Left lung (tissue), 10 donors: ENCODE measurements around the gene RFXANK. TPM values are rescaled to one million over a fixed set of nuclear protein-coding genes. Genes with fewer than 3 reads are reported as not detected.

Experiments used
- ATAC-seq: fragments of 200-7000 bp; cut with Tn5 transposase; one replicate; pipeline ENCODE4 v1.9.1; 2020; ENCODE audit warnings: moderate library complexity
- DNase-seq, 4 donors: peaks; one replicate each; pipeline ENCODE4 v3.0.0-alpha.2; 2013 to 2020
- H3K27ac ChIP-seq, 2 donors: fragments of 200-600 bp; sonication (generic) in 1 of 2; one replicate each; pipeline versions ENCODE4 v1.5.0 to v1.8.0; 2020 to 2021
- H3K27me3 ChIP-seq, 2 donors: fragments of 200-600 bp; sonication (generic) in 1 of 2; one replicate each; pipeline versions ENCODE4 v1.5.0 to v1.8.0; 2020 to 2021
- H3K36me3 ChIP-seq, 2 donors: fragments of 200-600 bp; sonication (generic) in 1 of 2; one replicate each; pipeline versions ENCODE4 v1.5.0 to v1.8.0; 2020 to 2021
- H3K4me1 ChIP-seq, 2 donors: fragments of 200-600 bp; one replicate each; pipeline ENCODE4 v1.8.0; 2021
- H3K4me3 ChIP-seq, 2 donors: fragments of 200-600 bp; sonication (generic) in 1 of 2; one replicate each; pipeline versions ENCODE4 v1.5.0 to v1.8.0; 2020 to 2021; ENCODE audit warnings: mild to moderate bottlenecking in 1 of 2
- H3K9me3 ChIP-seq, 2 donors: fragments of 200-600 bp; sonication (generic) in 1 of 2; one replicate each; pipeline versions ENCODE4 v1.5.0 to v1.8.0; 2020 to 2021
- intact Hi-C, 2 donors: fragments of 100-400 bp; cut with DNase I; formaldehyde crosslinking; loops; one replicate each; pipeline versions ENCODE4 v1.11.2 to v1.14.2; 2022
- polyA plus RNA-seq, 6 donors: library from polyadenylated mRNA; unstranded; fragments of 120-200 nt; gene quantifications; one replicate each; pipeline ENCODE4 v1.2.1, GENCODE V29; 2013; ENCODE audit not compliant: insufficient read length in 6 of 6
- total RNA-seq, 2 donors: library from RNA; stranded (reverse); fragmentation: NEBNext Ultra II Directional; extraction: Animal tissue kit (Norgen Biotek cat#: 25700); gene quantifications; one replicate each; pipeline ENCODE4 v1.2.1, GENCODE V29; 2021
- TF ChIP-seq, protein P1 (sequence below), 2 donors: fragments of 200-600 bp; sonication (generic) in 1 of 2; IDR thresholded peaks; one replicate each; pipeline versions ENCODE4 v1.5.0 to v1.8.0; 2021; ENCODE audit warnings: antibody characterized with exemption in 2 of 2
- donor health status: DM: no; HTN: yes; CAD: no.
- donor health status: DM: no; HTN: no; CAD: no.

Gene RFXANK
- total and polyA plus RNA-seq, 8 donors: 61.6 to 82.8 (median 74.5) TPM

DNA sequence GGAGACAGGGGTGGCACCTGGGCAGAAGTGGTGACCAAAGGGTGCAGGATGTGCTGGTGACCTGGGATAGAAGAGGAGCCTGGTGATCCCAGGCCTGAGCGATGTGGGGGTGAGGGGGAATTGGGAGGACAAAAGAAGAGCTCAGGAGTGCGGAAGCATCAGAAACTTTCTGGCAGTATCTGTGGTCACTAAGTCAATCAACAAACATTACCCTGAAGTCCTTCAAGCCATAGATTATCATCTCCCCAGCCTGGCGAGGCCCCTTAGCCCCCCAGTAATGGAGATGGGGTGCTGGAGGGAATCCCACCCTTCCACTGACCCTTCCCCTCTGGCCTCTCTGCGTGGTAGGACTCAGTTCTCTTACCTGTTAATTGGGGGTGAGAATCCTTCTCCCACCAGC is 32.5 kb upstream of the RFXANK start:
- Histone ChIP-seq H3K4me3 (no peak overlapping the region), H3K4me1 (no peaks in the 10 kb centered on the region), H3K9me3 (no peaks in the 10 kb centered on the region), H3K27ac (no peak overlapping the region), H3K27me3 (no peaks in the 10 kb centered on the region), H3K36me3 (peaks cover 0 to 10% of the 10 kb centered on the region in 2 donors)
- ATAC-seq: no peak
- TF ChIP-seq, protein P1, sequence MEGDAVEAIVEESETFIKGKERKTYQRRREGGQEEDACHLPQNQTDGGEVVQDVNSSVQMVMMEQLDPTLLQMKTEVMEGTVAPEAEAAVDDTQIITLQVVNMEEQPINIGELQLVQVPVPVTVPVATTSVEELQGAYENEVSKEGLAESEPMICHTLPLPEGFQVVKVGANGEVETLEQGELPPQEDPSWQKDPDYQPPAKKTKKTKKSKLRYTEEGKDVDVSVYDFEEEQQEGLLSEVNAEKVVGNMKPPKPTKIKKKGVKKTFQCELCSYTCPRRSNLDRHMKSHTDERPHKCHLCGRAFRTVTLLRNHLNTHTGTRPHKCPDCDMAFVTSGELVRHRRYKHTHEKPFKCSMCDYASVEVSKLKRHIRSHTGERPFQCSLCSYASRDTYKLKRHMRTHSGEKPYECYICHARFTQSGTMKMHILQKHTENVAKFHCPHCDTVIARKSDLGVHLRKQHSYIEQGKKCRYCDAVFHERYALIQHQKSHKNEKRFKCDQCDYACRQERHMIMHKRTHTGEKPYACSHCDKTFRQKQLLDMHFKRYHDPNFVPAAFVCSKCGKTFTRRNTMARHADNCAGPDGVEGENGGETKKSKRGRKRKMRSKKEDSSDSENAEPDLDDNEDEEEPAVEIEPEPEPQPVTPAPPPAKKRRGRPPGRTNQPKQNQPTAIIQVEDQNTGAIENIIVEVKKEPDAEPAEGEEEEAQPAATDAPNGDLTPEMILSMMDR (IDR thresholded peaks at IDR 0.05): no peak
- no peak for DNase-seq
- intact Hi-C loops: no loop called here

DNA sequence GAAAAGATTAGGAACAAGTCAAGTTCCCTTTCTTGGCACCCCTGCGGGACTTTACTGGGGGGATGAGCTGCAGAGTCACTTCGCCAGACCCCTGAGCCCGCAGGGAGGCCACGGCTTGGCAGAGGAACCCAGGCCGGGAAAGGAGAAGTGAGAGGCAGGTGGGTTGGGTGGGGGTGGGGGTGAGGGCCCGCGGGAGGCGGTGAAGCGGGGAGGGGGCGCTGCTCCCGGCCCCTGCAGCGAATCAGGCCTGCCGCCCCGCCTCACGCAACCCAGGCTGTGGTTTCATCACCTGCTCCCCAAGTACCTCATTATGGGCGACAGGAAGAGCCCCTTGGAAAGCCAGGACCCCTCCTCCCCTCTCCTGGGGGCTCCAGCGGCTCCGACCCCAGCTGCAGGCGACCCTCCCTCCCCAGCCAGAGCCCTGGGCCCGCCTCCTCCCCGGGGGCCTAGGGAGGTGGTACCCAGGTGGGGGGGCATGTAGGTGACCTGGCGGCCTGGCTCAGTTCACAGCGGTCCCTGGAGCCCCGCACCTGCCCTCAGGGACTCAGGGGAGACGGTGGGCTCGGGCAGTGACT is 31.5 kb upstream of the RFXANK start:
- TF ChIP-seq, protein P1 (IDR thresholded peaks at IDR 0.05): no peak
- no peak for ATAC-seq
- intact Hi-C loops: no loop called here
- Histone ChIP-seq H3K4me1 (no peaks in the 10 kb centered on the region), H3K9me3 (no peaks in the 10 kb centered on the region), H3K36me3 (peaks cover 0 to 10% of the 10 kb centered on the region in 2 donors), H3K4me3 (no peak overlapping the region), H3K27me3 (no peaks in the 10 kb centered on the region), H3K27ac (no peak overlapping the region)
- DNase-seq: no peak

DNA sequence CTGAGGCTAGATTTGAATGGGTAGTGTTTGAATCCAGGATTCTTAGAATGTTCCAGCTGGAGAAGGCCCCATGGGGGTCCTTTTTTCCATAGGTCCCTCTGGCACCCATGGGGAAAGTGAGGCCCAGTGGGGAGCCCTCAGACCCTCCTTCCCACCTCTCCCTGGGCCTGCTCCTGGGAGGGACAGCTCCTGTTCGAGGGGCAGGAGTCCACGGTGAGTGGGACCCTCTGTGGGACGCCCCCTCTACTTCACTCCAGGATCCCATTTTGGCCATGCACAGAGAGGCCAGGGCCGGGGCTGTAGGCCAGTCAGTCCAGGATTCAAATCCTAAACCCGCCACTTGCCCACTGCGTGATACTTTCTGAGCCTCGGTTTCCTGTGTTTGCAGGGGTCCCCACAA is 29.6 kb upstream of the RFXANK start:
- intact Hi-C loops: no loop called here
- H3K9me3 ChIP-seq: no peaks in the 10 kb centered on the region
- TF ChIP-seq, protein P1 (IDR thresholded peaks at IDR 0.05): no peak
- DNase-seq: no peak
- H3K27me3 ChIP-seq: no peaks in the 10 kb centered on the region
- no peak overlapping the region for H3K4me3 ChIP-seq
- no peak overlapping the region for H3K27ac ChIP-seq
- H3K36me3 ChIP-seq: no peaks in the 10 kb centered on the region
- no peaks in the 10 kb centered on the region for H3K4me1 ChIP-seq
- ATAC-seq: no peak

DNA sequence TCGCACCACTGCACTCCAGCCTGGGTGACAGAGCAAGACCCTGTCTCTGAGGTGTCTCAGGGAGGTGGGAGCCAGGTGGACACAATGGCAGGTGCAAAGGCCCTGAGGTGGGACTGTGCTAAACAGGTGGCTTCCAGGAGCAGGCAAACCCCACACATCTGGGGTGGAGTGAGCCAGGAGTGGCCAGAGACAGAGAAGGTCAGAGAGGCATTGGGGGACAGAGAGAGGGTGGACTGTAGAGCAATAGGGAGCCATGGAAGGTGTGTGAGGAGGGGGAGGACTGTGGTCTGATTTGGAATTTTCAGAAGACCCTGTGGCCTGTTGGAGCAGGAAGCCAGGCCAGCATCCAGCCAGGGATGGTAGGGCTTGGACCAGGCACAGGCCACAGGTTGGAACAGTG is 26.7 kb upstream of the RFXANK start:
- DNase-seq: no peak
- TF ChIP-seq, protein P1 (IDR thresholded peaks at IDR 0.05): no peak
- Histone ChIP-seq H3K4me1 (peaks cover 3 to 9% of the 10 kb centered on the region in 2 donors), H3K27me3 (no peaks in the 10 kb centered on the region), H3K27ac (no peak overlapping the region), H3K9me3 (no peaks in the 10 kb centered on the region), H3K36me3 (no peaks in the 10 kb centered on the region), H3K4me3 (no peak overlapping the region)
- intact Hi-C loops: no loop called here
- no peak for ATAC-seq

DNA sequence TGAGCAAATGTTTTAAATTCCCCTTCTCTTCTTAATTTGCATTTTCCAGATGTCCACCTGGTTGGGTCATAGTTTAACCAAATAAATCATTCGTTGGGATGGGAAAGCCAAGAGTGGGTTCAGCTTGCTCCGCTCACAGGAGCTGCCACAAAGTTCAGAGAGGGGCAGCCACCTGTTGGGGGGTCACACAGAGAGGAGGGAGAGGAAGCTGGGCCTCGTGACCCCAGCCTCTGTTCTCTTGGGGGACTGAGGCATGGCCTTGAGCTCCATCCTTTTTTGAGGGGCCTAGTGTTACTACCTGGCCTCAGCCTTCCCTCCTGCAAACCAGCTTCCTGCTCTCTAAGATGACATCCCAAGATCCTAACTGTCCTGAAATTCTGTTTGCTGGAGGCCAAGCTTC is 24.4 kb upstream of the RFXANK start:
- TF ChIP-seq, protein P1 (IDR thresholded peaks at IDR 0.05): no peak
- Histone ChIP-seq H3K4me1 (peaks cover 3 to 29% of the 10 kb centered on the region in 2 donors), H3K36me3 (no peaks in the 10 kb centered on the region), H3K27ac (no peak overlapping the region), H3K9me3 (no peaks in the 10 kb centered on the region), H3K27me3 (no peaks in the 10 kb centered on the region), H3K4me3 (no peak overlapping the region)
- DNase-seq: no peak
- intact Hi-C loops: no loop called here
- ATAC-seq: no peak
